Fibroblast of pulmonary artery (primary cell): ENCODE measurements around the gene NUP50.

ENCODE experiments used
- DNase-seq: peaks from one replicate; pipeline ENCODE4 v3.0.0-alpha.2; 2010; ENCODE audit warnings: low read depth
- H3K4me3 ChIP-seq: replicated peaks from 2 replicates; pipeline ENCODE4 v1.5.1; 2011; ENCODE audit warnings: low read depth, mild to moderate bottlenecking, control low read depth, low read length, moderate library complexity
- CTCF ChIP-seq: IDR thresholded peaks from 2 replicates; pipeline ENCODE4 v1.5.1; 2011; ENCODE audit warnings: mild to moderate bottlenecking, control low read depth, low read length, inconsistent platforms; ENCODE audit errors: missing control alignments

Gene NUP50

GRCh38 chr22:45235851-45236342 is 72.2 kb downstream of the NUP50 start:
- DNase-seq = no peak
- no peak overlapping the region for H3K4me3 ChIP-seq

GRCh38 chr22:45237065-45237990 is 73.6 kb downstream of the NUP50 start:
- no peak overlapping the region for H3K4me3 ChIP-seq
- no peak for TF ChIP-seq CTCF
- DNase-seq = no peak

More at GRCh38 chr22:45235851-45236342, 72.2 kb downstream of the NUP50 start:
- TF ChIP-seq CTCF = no peak
